ENCODE results near the gene CD99L2. TPM values are rescaled to one million over a fixed set of nuclear protein-coding genes. Genes with fewer than 3 reads are reported as not detected.

Gene CD99L2
- total and polyA plus RNA-seq, 2 of the 8 experiments (the other 6 are each of a cell fraction or from before 2014, with no cell fraction given), result 8.0 to 8.5 TPM

GRCh38 chrX:150870487-150871340 is 27.8 kb downstream of the CD99L2 start:
- WGBS, 2 experiments (ENCODE audit: extremely low coverage in 1 of 2, insufficient coverage in 1 of 2, insufficient read length in 1 of 2, insufficient replicate concordance in 2 of 2, low coverage in 1 of 2, low lambda C conversion rate in 2 of 2, missing lambda C conversion rate in 1 of 2), result 75% methylated on average over 1 of the region's 7 CpGs; no CpG with 5 or more reads in 1 of the 2 experiments
- H2BK12ac ChIP-seq (ENCODE audit: low read depth, low read length), result no peak overlapping the region
- H3K23ac ChIP-seq (ENCODE audit: insufficient read length), result no peak overlapping the region
- no peak overlapping the region for H3K4ac ChIP-seq (replicated peaks; ENCODE audit: insufficient read length, low read depth, low read length)
- H2BK15ac ChIP-seq (ENCODE audit: low read length), result no peak overlapping the region
- H3K27me3 ChIP-seq (replicated peaks in 1 of 4; ENCODE audit: control insufficient read depth in 3 of 4, extremely low read depth in 1 of 4, insufficient read depth in 3 of 4, low read length in 3 of 4), result no peaks in the 10 kb centered on the region
- H3K56ac ChIP-seq (replicated peaks; ENCODE audit: insufficient read length, low read depth, low read length), result no peak overlapping the region
- H3K4me1 ChIP-seq (replicated peaks in 1 of 4; ENCODE audit: control insufficient read depth in 3 of 4, insufficient read depth in 4 of 4, low read length in 3 of 4), result peaks cover 0 to 8% (median 3%) of the 10 kb centered on the region in 4 experiments; a peak in 4 of 7 replicates
- FAIRE-seq (no peak), DNase-seq (ENCODE audit: low read depth in 1 of 2, low spot score in 2 of 2) (no peak)
- TF ChIP-seq TEAD4 (IDR thresholded peaks at IDR 0.05; ENCODE audit: low read depth, low read length) (no peak), BCL11A (IDR thresholded peaks at IDR 0.05; ENCODE audit: low read depth in 2 of 2, low read length in 2 of 2) (no peak), CBX8 (IDR thresholded peaks at IDR 0.05; ENCODE audit: borderline replicate concordance, low read depth, low read length) (no peak), BACH1 (IDR thresholded peaks at IDR 0.05; ENCODE audit: low read length) (no peak), SIN3A (conservative IDR thresholded peaks at IDR 0.05 in 1 of 2, IDR thresholded peaks at IDR 0.05 in 1 of 2; ENCODE audit: low read depth in 1 of 2, low read length in 2 of 2) (no peak), JUND (IDR thresholded peaks at IDR 0.05; ENCODE audit: low read length) (no peak), EP300 (IDR thresholded peaks at IDR 0.05; ENCODE audit: borderline replicate concordance in 1 of 2, low read depth in 2 of 2, low read length in 2 of 2) (no peak), BRCA1 (IDR thresholded peaks at IDR 0.05; ENCODE audit: low read depth, low read length) (no peak), SP1 (IDR thresholded peaks at IDR 0.05; ENCODE audit: low read depth, low read length) (no peak), TAF1 (IDR thresholded peaks at IDR 0.05; ENCODE audit: low read depth, low read length) (no peak), TCF12 (IDR thresholded peaks at IDR 0.05; ENCODE audit: low read depth, low read length) (no peak), SP2 (IDR thresholded peaks at IDR 0.05; ENCODE audit: low read length) (no peak)
- no peak overlapping the region for H2AFZ ChIP-seq (ENCODE audit: low read length)
- no peak overlapping the region for H3K4me2 ChIP-seq (ENCODE audit: insufficient read depth in 1 of 2, low read depth in 2 of 2, low read length in 2 of 2)
- H4K8ac ChIP-seq (ENCODE audit: extremely low read depth, insufficient read depth, low read length), result no peak overlapping the region
- H3K36me3 ChIP-seq (ENCODE audit: control insufficient read depth in 2 of 4, insufficient read depth in 4 of 4, low read length in 3 of 4), result peaks cover 0 to 2% (median 0%) of the 10 kb centered on the region in 4 experiments; a peak in 1 of 8 replicates
- H3K14ac ChIP-seq (ENCODE audit: insufficient read length), result no peak overlapping the region
- peaks cover 0 to 5% of the 10 kb centered on the region in 2 experiments for H4K20me1 ChIP-seq (replicated peaks in 1 of 2; ENCODE audit: control insufficient read depth in 1 of 2, insufficient read depth in 2 of 2, low read length in 2 of 2)
- no peaks in the 10 kb centered on the region for H3K23me2 ChIP-seq (ENCODE audit: low read depth, low read length)
- H2BK20ac ChIP-seq (ENCODE audit: low read length), result no peak overlapping the region
- no peak overlapping the region for H4K91ac ChIP-seq (replicated peaks; ENCODE audit: insufficient read length, low read length)
- H3K9me3 ChIP-seq (ENCODE audit: insufficient read depth in 2 of 2, low read depth in 1 of 2, low read length in 1 of 2), result peaks cover 0 to 2% of the 10 kb centered on the region in 2 experiments; a peak in 1 of 4 replicates
- H4K5ac ChIP-seq (ENCODE audit: insufficient read length, low read depth, low read length), result no peak overlapping the region
- ChIA-PET CTCF (ENCODE audit: partially characterized antibody) (no interaction called here), POLR2A (ENCODE audit: partially characterized antibody) (interaction anchor here (0.6 kb wide), 1 partner anchor 70 kb away, joined by 3 read pairs; no protein-coding TSS in a partner anchor)
- no peak overlapping the region for H2BK120ac ChIP-seq (replicated peaks; ENCODE audit: low read depth, low read length)
- peaks cover 0 to 5% of the 10 kb centered on the region in 2 experiments; a peak in 1 of 4 replicates for H3K79me2 ChIP-seq (ENCODE audit: control insufficient read depth in 1 of 2, insufficient read depth in 2 of 2, low read length in 2 of 2)
- no peak overlapping the region for H3K4me3 ChIP-seq (ENCODE audit: extremely low read depth in 1 of 4, insufficient read depth in 2 of 4, low read depth in 3 of 4, low read length in 4 of 4)
- no peak overlapping the region; the same call in 1 of the 2 replicates for H3K18ac ChIP-seq (ENCODE audit: extremely low read depth, low read length)
- no peak overlapping the region for H2AK5ac ChIP-seq (ENCODE audit: low read depth, low read length)
- H3K9ac ChIP-seq (replicated peaks in 1 of 4; ENCODE audit: extremely low read depth in 1 of 4, low read depth in 3 of 4, low read length in 3 of 4), result no peak overlapping the region
- no peak overlapping the region for H3K27ac ChIP-seq (ENCODE audit: low read depth, low read length)
- H3K79me1 ChIP-seq (ENCODE audit: low read depth, low read length), result no peaks in the 10 kb centered on the region
- no peak overlapping the region for H2BK5ac ChIP-seq (ENCODE audit: low read depth, low read length)
